CD1c-positive myeloid dendritic cell (primary cell): ENCODE measurements around the gene SIRT2.
"Not testable (repeated sequence)": the region's sequence is repeated elsewhere in the genome, so short reads cannot be mapped to it uniquely, and the experiment has no call there.

Experiments used
- DNase-seq: peaks from one replicate; pipeline ENCODE4 v3.0.0-alpha.2; 2016; ENCODE audit errors: extremely low spot score

Gene SIRT2

DNA sequence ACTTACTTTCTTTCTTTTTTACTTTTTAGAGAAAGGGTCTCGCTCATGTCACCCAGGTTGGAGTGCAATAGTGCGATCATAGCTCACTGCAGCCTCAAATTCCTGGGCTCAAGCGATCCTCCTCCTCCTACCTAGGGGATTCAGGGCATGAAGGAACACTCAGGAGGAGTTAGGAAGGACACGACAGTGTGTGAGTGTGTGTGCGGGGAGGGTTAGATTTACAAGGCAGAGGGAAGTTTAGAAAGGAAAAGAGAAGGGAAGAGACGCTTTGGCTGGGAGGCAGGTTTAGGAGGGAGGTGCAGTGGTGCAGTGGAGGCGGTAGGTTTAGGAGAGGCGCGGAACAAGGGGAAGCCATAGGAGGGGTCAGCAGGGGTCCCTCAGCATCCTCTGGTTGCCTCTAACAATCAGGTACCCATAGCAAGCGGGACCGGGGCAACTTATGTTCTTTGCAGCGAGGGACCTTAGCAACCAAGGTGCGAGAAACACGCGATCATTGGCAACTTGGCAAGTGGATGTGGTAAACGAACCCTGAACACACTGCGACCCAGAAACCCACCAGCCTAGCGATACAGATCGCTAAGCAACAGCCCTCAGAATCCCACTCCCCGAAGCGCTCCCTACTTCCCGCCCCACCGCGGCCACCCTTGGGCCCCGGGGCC, 501 bp downstream of the SIRT2 start:
- DNase-seq, result no peak

DNA sequence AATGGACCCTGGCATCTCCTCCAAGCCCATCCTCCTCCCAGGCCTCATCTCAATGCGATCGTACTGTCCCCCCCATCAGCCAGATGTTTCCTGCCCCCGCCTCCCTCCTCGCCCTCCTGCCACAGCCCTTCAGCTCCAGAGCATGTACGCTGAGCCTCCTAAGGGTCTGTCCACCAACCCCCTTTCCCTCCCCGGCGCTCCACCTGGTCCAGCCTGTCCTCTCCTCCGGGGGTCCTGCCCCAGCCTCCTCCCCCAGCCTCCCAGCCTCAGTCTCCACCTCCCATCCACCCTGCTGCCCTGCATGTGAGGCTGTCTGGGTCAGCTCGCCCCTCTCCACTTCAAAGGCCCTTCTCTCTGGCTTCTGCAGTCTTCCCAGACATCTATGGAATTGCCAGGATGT, 4.5 kb downstream of the SIRT2 start:
- DNase-seq, result no peak

DNA sequence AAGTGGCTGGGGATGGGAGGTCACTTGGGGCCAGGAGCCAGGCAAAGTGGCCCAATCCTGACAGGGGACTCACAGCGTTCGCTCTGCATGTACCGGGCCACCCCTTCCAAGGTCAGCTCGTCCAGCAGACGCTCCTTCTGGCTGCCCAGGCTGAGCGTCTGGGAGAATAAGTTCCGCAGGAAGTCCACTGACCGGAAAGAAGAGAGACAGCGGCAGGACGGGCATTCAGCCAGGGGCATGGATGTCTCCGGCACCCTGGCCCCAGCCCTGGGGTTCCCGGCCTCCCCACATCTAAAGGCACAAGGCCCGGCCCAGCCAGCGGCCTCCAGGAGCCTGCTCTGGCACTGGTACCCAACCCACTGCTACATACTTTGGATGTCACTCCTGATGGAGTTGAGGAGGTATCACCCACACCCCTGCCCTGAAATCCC, 6.1 kb downstream of the SIRT2 start:
- DNase-seq, result no peak

DNA sequence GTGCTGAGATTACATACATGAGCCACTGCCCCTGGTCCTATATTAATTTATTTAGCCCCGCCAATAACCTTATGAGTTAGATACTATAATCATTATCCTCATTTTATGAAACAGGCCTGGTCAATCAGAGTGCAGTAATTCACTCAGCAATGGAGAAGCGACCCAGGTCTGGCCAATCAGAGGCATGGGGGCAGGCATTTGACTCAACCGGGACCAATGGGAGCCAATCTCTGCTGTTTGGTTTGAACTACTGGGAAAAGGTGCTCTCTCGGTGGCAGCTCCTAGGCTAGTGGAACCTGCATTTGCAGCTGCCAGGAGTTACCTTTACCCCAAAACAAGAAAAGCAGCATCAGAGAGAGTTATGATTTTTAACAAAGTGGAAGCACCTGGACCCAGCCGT, 6.6 kb downstream of the SIRT2 start:
- no peak for DNase-seq

DNA sequence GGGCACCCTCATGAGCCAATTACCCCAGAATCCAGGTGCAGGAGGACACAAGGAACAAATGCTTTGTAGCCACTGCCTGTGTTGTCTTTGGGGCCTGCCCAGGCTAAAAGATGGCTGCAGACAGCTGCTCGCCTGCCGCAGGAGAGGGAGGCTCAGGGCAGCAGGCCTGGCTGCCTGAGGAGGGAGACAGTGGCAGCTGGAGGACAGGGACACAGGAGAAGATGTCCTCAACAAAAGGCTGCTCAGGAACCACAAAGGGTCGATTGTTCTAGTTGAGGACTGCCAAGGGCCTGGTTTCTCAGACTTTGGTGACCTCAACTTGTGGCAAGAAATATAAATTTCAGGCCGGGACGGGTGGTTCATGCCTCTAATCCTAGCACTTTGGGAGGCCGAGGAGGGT, 7.6 kb downstream of the SIRT2 start:
- DNase-seq, result no peak

DNA sequence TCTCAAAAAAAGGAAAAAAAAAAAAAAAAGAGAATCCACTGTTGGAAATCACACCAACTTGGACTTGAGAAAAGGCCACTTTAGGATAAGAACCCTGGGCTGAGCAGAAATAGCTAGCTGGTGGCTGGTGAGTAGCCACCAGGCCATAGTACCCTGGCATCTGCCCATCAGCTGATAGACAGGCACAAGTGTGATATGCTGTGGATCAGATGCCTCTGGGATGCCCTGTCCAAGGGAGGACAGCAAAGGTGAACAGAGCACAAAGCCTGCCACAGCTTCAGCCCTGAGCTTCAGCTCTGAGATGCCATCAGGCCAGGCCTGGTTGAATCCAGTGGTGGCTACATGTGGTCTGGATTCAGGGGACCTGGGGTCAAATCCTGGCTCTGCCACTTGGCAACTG, 8.7 kb downstream of the SIRT2 start:
- DNase-seq, result no peak

DNA sequence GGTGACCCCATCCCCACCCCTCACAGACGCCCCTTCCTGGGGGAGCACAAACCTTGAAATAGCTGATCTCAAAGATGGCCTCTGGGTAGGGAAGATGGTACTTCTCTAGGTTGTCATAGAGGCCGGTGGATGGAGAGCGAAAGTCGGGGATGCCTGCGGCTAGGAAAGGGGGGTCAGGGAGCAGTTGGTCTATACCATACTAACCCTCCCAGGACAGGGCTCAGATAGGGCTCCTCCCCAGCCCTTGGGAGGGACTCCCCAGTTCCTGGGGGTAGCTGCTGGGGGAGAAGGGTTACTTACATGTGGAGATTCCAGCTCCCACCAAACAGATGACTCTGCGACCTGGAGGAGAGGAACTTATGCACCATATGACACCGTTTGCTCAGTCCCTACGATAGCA, 9.6 kb downstream of the SIRT2 start:
- DNase-seq, result no peak

DNA sequence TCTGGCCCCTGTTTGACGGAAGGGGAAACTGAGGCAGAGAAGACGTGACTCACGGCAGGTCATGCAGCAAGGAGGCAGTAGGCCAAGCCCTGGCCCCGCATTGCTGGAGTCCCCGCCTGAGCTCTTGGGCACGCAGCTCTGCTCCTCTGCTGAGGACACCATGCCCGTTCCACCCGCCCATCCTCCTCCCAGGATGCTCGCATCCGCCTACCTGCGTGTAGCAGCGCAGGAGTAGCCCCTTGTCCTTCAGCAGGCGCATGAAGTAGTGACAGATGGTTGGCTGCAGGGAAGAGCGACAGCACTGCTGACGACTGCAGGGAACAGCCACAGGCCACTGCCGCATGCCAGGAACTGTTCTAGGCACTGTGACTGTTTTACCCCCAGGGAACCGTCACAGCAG, 10.5 kb downstream of the SIRT2 start:
- no peak for DNase-seq

DNA sequence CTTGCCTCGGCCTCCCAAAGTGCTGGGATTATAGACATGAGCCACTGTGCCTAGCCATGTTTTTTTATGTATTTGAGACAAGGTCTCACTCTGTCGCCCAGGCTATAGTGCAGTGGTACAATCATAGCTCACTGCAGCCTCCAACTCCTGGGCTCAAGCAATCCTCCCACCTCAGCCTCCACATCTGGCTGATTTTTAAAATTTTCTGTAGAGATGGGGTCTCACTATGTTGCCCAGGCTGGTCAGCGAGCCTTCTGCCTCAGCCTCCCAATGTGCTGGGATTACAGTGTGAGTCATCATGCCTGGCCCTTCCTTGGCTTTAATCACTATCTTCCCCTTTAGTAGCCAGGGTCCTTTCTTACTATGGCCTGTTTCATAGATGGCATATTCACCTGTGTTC, 14.7 kb downstream of the SIRT2 start:
- DNase-seq, result not testable (repeated sequence)

DNA sequence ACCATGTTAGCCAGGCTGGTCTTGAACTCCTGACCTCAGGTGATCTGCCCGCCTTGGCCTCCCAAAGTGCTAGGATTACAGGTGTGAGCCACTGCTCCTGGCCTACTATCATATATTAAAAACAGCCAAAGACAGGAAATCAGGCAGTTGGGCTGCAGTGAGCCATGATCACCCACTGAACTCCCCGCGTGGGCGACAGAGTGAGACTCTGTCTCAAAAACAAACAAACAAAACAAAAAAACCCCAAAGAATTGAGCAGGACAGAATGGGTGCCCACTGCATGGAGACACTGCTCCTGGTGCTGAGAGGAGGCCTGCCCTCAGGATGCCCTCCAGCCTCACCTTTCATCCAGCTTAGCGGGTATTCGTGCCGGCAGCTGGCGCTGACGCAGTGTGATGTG, 16.1 kb downstream of the SIRT2 start:
- no peak for DNase-seq

DNA sequence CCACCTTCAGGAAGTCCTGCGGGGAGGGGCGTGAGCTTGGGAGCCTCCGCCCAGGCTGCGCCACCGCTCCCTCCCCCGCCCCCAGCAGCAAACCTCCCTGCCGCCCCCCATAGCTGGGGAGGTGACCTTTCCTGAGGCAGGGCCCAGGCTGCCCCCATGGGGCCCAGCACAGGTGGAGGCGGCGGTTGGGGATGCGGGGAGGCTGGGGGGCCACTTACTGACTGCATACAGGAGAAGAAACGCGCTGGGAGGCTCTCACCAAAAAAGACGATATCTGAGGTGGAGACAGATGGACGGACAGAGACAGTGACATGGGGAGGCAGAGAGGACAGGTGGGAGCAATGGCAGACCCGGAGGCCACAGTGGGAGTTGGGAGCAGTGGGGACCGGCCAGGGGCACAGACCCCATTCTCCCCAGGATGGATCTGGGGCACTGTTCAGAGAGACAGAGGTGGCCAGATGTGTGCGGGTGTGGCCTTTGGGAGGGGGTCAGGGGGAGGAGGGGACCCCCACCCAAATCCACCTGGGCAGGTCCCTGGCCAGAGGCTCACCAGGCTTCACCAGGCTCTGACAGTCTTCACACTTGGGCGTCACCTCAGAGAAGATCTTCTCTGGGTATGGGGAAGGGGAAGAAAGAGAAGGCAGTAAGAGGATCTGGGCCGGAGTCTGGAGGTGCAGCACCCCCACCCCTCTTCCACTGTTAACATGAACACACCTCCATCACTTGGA, 18.4 kb downstream of the SIRT2 start:
- no peak for DNase-seq

DNA sequence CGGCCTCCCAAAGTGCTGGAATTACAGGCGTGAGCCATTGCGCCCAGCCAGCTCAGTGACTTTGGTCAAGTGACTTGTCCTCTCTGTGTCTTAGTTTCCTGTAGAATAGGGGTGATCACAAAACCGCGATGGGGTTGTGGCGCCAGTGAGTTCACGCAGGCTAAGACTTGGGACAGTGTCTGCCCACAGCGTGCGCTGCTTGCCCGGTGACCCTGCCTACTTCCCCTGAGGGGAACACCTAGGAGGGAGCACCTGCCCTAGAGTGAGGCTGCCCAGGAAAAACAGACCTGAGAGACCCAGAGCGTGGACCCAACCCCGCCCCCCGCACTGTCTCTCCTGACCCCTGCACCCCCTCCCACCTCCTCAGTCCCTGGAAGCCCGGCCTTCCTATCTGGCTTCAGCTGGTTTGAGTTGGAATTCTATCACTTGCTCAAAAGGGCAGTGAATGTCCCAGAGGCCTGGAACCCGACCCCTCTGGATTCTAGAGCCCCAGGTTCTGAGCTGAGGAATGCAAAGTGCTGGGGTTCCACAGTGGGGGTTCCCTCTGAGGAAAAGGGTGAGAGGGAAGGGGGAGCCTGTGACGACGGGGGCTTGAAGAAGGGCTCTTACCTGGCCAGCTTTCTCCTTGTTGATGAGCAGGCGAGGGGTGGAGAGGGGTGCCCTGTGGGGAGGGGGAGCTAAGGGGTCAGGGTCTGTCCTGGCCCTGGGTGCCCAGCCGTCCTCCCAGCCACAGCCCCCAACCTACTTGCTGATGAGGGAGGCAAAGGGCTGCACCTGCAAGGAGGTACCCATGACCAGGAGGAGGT, 19.1 kb downstream of the SIRT2 start:
- DNase-seq, result no peak

DNA sequence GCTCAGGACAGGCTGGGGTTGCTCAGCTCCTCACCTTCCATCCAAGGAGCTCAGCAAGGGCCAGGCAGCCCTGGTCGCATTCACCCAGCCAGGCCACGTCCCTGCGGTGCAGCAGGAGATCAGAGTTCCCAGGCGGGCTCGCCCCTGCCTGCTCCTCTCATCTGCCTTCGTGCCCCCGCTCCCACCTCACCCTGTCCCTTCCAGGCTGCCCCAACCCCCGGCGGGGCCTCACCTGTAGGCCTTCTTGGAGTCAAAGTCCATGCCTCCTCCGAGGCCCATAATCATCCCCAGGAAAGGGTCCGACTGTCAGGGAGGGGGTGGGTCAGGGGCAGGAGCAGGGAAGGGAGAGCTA, 20.0 kb downstream of the SIRT2 start:
- DNase-seq, result no peak

DNA sequence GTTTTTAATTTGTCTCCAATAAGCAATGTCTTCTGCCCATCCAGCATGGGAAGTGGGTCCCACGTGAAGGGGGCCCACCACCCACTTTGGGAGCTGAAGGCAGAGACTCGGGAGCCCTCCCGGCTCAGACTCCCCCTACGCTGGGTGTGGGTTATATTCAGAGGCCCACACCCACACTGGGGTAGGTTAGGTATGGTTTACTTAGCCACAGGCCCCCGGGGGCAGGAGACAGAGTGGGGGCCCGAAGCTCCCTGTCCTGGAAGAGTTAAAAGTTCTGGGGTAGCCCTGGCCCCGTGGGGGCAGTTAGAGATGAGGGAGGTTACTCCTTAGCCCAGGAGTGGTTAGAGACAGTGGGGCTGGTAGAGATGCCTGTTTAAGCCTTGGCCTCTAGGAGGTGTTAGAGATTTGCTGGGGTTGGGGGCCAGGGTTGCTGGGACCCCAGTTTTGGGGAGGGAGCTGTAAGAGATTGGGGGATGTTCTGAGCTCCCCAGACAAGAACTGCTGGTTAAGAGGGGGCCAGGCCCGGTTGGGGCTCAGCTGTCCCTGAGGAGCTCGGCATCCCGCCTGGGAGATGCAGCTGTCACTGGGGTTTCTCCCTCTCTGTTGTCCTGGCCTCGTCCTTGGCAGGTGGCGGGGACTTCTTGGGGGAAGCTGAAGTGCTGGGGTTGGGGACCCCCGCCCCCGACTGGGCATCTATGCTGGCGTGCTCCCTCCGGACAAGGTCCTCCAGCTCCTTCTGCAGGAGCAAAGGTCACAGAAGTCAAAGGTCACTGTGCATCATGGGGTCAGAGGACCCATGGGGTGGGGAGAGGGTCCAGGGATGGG, 20.6 kb downstream of the SIRT2 start:
- DNase-seq, result no peak

DNA sequence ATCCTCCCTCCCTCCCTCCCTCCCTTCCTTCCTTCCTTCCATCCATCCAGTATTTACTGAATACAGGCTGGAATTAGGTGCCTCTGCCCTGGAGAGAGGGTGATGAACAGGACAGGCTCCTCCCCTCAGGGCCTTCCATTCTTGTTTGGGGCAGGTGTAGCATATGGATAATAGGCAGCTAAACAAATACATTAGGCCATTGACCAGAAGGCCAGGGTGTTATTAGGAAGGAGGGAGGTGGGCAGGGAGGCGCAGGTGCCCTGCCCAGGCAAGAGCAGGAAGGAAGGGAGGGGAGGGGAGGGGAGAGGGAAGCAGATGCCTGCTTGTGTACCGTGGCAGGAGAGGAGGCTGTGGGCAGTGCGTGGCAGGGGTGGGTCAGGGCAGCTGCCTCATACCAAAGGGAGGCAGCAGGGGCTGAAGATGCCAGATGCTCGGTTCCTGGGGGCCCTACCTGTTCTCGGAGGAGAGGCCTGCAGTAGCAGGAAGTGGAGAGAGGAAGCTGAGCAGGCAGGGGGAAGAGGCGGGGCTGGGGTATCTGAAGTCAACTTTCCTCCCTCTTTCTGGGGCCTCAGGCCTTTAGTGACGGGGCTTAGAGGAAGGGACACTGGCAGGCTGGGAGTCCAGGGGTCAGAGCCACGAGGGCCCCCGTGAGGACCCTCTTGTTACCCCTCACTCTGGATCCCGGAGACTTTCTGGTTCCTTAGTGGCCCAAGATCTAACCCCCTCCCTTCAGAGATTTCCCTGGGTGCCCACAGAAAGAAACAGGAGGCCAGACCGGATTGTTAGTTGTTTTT, 21.4 kb downstream of the SIRT2 start, which contains the start of gene RINL:
TSS of gene RINL (minus strand) at position 495 of the 794 bp plus-strand sequence. CDS start 1,533 bp downstream, outside the sequence.
- DNase-seq, result peak; percentile 41

DNA sequence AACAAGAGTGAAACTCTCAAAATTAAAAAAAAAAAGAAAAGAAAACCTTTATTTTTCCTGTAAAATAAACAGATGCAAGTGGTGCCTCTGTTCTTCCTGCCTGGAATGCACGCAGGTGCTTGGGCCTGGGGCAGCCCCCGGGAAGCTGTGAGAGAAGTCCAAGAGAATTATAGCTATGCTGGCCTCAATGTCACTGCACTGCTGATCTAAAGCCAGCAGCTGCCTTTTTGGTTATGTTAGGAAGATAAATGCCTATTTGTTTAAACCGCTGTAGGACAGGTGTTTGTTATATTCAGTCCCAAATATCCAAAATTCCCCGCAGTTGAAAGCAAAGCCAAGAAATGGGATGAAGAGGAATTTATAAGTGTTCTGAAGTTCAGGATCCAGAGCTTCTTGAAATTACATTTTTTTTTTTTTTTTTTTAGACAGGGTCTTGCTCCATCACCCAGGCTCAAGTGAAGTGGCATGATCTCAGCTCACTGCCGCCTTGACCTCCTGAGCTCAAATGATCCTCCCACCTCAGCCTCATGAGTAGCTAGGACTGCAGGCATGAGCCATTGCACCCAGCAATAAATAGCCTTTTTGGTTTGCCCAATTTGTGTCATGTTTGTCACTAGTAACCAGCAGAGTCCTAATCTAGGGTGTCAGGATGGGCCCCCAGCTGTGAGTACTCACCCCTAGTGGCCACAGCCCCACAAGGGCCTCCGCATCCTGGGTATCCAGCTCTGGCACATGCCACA, 23.6 kb downstream of the SIRT2 start:
- no peak for DNase-seq

DNA sequence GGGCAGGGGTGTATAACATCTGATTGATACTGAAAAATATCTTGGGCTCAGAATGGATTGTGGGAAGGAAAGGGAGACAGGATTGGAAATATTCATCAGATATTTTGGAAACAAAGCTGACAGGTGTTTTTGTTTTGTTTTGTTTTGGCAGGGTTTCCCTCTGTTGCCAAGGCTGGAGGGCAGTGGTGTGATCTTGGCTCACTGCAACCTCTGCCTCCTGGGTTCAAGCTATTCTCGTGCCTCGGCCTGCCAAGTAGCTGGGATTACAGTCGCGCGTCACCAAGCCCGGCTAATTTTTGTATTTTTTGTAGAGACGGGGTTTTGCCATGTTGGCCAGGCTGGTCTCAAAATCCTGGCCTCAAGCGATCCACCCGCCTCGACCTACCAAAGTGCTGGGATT, 26.0 kb downstream of the SIRT2 start:
- DNase-seq, result not testable (repeated sequence)

DNA sequence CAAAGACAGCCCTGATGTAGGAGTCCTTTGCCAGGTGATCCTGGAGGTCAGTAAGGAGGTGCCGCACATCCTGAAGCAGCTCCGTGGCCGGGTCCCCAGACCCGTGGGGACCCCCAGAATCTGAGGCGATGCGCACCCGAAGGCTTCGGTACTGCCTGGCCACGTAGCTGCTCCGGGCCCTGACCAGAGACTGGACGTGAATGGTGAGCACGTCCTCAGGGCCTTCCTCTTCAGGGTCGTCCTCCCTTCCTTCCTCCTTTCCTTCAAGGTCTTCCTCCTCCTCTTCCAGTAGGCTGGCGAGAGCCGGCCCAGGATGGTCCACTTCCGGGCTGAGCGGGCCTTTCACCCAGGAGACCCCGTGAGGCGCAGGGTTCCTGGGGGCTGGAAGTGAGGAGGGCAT, 28.8 kb downstream of the SIRT2 start:
- DNase-seq, result no peak

DNA sequence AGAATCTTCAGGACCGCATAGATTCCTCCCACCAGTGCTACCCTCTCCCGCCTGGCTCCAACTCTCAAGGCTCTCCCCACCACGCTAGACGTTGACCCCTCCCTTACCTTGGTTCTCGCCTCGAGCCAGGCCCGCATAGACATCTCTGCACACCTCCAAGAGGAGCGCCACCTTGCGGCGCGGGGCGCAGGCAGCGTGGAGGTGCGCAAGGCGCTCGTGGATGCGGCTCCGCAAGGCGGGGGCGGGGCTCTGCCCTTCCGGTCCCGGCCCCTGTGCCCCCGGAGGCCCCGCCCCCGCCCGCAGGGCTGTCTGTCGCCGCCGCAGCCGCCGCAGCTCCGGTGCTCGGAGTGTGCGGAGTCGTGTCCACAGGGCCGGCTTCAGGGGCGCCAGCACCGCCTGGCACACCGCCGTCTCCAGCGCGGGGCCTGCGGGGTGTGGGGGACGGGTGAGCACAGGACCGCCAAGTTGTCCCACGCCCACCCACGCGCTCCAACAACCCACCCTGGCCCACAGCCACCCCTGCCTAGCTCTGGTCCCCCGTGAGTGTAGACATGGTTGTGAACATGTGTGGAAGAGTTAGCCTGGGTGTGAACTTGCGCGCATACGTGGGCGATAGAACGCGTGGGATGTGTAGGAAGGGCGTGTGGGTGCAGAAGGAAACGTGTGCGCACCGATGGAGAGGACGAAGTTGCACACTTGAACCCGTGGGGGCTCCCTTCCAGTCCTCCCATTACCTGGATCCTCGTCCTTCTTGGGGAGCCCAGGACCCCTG, 29.4 kb downstream of the SIRT2 start:
- DNase-seq, result peak; percentile 90
